ENCODE data around the gene MBD5.

The MBD5 gene

GRCh38 chr2:148300544-148300943 lies 279.7 kb downstream of the MBD5 start:
- DNase-seq (ENCODE audit: low read depth, low spot score): no peak

GRCh38 chr2:148301362-148301761 lies 280.5 kb downstream of the MBD5 start:
- no peak for DNase-seq (ENCODE audit: low read depth, low spot score)

- DNase-seq (ENCODE audit: low read depth, low spot score): no peak
These were observed 281.6 kb downstream of the MBD5 start for GRCh38 chr2:148302526-148302925.

GRCh38 chr2:148303161-148303560 lies 282.3 kb downstream of the MBD5 start:
- no peak for DNase-seq (ENCODE audit: low read depth, low spot score)

GRCh38 chr2:148305476-148305875 lies 284.6 kb downstream of the MBD5 start:
- no peak for DNase-seq (ENCODE audit: low read depth, low spot score)

GRCh38 chr2:148306027-148306426 lies 285.1 kb downstream of the MBD5 start:
- no peak for DNase-seq (ENCODE audit: low read depth, low spot score)

- no peak for DNase-seq (ENCODE audit: low read depth, low spot score)
These were observed 296.7 kb downstream of the MBD5 start for GRCh38 chr2:148317598-148317997.

GRCh38 chr2:148338541-148338940 lies 317.6 kb downstream of the MBD5 start:
- no peak for DNase-seq (ENCODE audit: low read depth, low spot score)

GRCh38 chr2:148342086-148342485 lies 321.2 kb downstream of the MBD5 start:
- no peak for DNase-seq (ENCODE audit: low read depth, low spot score)

GRCh38 chr2:148350199-148350598 lies 329.3 kb downstream of the MBD5 start:
- no peak for DNase-seq (ENCODE audit: low read depth, low spot score)

GRCh38 chr2:148351437-148352143 lies 330.7 kb downstream of the MBD5 start:
- DNase-seq (ENCODE audit: low read depth, low spot score): no peak

- no peak for DNase-seq (ENCODE audit: low read depth, low spot score)
These were observed 337.5 kb downstream of the MBD5 start for GRCh38 chr2:148358375-148358774.

GRCh38 chr2:148360662-148361061 lies 339.8 kb downstream of the MBD5 start:
- no peak for DNase-seq (ENCODE audit: low read depth, low spot score)

GRCh38 chr2:148362144-148362796 lies 341.4 kb downstream of the MBD5 start:
- DNase-seq (ENCODE audit: low read depth, low spot score): no peak

GRCh38 chr2:148375214-148375613 lies 354.3 kb downstream of the MBD5 start:
- no peak for DNase-seq (ENCODE audit: low read depth, low spot score)

- DNase-seq (ENCODE audit: low read depth, low spot score): no peak
These were observed 370.4 kb downstream of the MBD5 start for GRCh38 chr2:148391324-148391723.

GRCh38 chr2:148402786-148403185 lies 381.9 kb downstream of the MBD5 start:
- DNase-seq (ENCODE audit: low read depth, low spot score): no peak

- no peak for DNase-seq (ENCODE audit: low read depth, low spot score)
These were observed 390.0 kb downstream of the MBD5 start for GRCh38 chr2:148410899-148411298.

- DNase-seq (ENCODE audit: low read depth, low spot score): no peak
These were observed 395.4 kb downstream of the MBD5 start for GRCh38 chr2:148416248-148416647.

- DNase-seq (ENCODE audit: low read depth, low spot score): no peak
These were observed 409.2 kb downstream of the MBD5 start for GRCh38 chr2:148430101-148430500.

GRCh38 chr2:148447877-148448276 lies 427.0 kb downstream of the MBD5 start:
- DNase-seq (ENCODE audit: low read depth, low spot score): no peak

GRCh38 chr2:148450531-148450930 lies 429.6 kb downstream of the MBD5 start:
- no peak for DNase-seq (ENCODE audit: low read depth, low spot score)

GRCh38 chr2:148451046-148451445 lies 430.2 kb downstream of the MBD5 start:
- no peak for DNase-seq (ENCODE audit: low read depth, low spot score)
